HepG2 (cell line): ENCODE data around the gene CD200. TPM values are rescaled to one million over a fixed set of nuclear protein-coding genes. Genes with fewer than 3 reads are reported as not detected.

Experiments used
- ATAC-seq: fragments of 200-7000 bp; cut with Tn5 transposase; 3 replicates; pipeline ENCODE4 v1.9.1; 2020; ENCODE audit warnings: mild to moderate bottlenecking, moderate library complexity
- BruUV-seq: library from RNA; stranded (reverse); fragments of 400-500 nt; replicated peaks from 2 replicates; lab custom pipeline; 2021; lab: Mats Ljungman, UMichigan
- CTCF ChIA-PET: fragments of 300-600 bp; formaldehyde crosslinking; extraction: SDS; loops from one replicate; lab custom pipeline; 2021; ENCODE audit warnings: low total read pairs, inconsistent platforms, low intra/inter-chr PET ratio; lab: Yijun Ruan, JAX
- POLR2A ChIA-PET: fragments of 350-600 bp; sonication (Branson Sonifier 250); formaldehyde crosslinking; loops from one replicate; lab custom pipeline; 2020; ENCODE audit warnings: antibody characterized with exemption, inconsistent platforms; lab: Yijun Ruan, JAX
- DNase-seq: peaks from one replicate; pipeline ENCODE4 v3.0.0-alpha.2; 2015; ENCODE audit warnings: low spot score
- FAIRE-seq: peaks from 3 replicates; lab custom pipeline; 2011; peaks lifted over from hg19 to GRCh38; lab: Jason Lieb, UNC
- H2AFZ ChIP-seq: one replicate; pipeline ENCODE4 v1.6.1; 2011; ENCODE audit warnings: low read length, inconsistent platforms
- H3K27ac ChIP-seq: fragments of 300-600 bp; 3 replicates; pipeline ENCODE4 v1.8.0; 2011; ENCODE audit warnings: mixed run types, mild to moderate bottlenecking, mixed read lengths, low read length, inconsistent platforms; ENCODE audit not compliant: insufficient read depth; ENCODE audit errors: extremely low read length
- H3K27me3 ChIP-seq, 2 experiments: fragments of 200-600 bp in 1 of 2; 2 replicates in 1 of 2; 3 replicates in 1 of 2; pipeline versions ENCODE4 v1.6.0 to v1.8.0; 2011; ENCODE audit warnings: low read length in 2 of 2, mild to moderate bottlenecking in 2 of 2, moderate library complexity in 2 of 2, inconsistent platforms in 1 of 2; ENCODE audit not compliant: insufficient read depth in 2 of 2, control insufficient read depth in 1 of 2
- H3K36me3 ChIP-seq, 2 experiments: fragments of 200-600 bp in 1 of 2; replicated peaks in 1 of 2; 2 replicates in 1 of 2; 3 replicates in 1 of 2; pipeline versions ENCODE4 v1.5.1 to v1.8.0; 2011; ENCODE audit warnings: low read length in 2 of 2, inconsistent platforms in 1 of 2; ENCODE audit not compliant: insufficient read depth in 2 of 2, control insufficient read depth in 1 of 2
- H3K4me1 ChIP-seq: 2 replicates; pipeline ENCODE4 v1.5.1; 2012; ENCODE audit warnings: low read length, inconsistent platforms; ENCODE audit not compliant: insufficient read depth
- H3K4me2 ChIP-seq: 2 replicates; pipeline ENCODE4 v1.6.0; 2011; ENCODE audit warnings: low read depth, low read length, inconsistent platforms
- H3K4me3 ChIP-seq, 3 experiments: fragments of 200-600 bp in 1 of 3; sonication (generic), shearing (Covaris generic) in 1 of 3; replicated peaks in 1 of 3; 2 replicates each; pipeline ENCODE4 v1.5.1; 2011 to 2016; ENCODE audit warnings: low read length in 3 of 3, inconsistent platforms in 2 of 3, low read depth in 2 of 3, mild to moderate bottlenecking in 2 of 3, control low read depth in 1 of 3, mixed read lengths in 1 of 3; ENCODE audit not compliant: insufficient read depth in 1 of 3
- H3K79me2 ChIP-seq: one replicate; pipeline ENCODE4 v1.6.1; 2011; ENCODE audit warnings: low read length, inconsistent platforms; ENCODE audit not compliant: insufficient read depth
- H3K9ac ChIP-seq: 2 replicates; pipeline ENCODE4 v1.6.0; 2011; ENCODE audit warnings: mild to moderate bottlenecking, low read depth, low read length, inconsistent platforms; ENCODE audit not compliant: insufficient read depth
- H3K9me3 ChIP-seq: 2 replicates; pipeline ENCODE4 v1.5.1; 2012; ENCODE audit warnings: mild to moderate bottlenecking, low read length
- H4K20me1 ChIP-seq: 2 replicates; pipeline ENCODE4 v1.6.0; 2011; ENCODE audit warnings: inconsistent platforms, mild to moderate bottlenecking, low read length, moderate library complexity; ENCODE audit not compliant: insufficient read depth
- AFF4 ChIP-seq: sonication (generic); formaldehyde crosslinking; IDR thresholded peaks from 2 replicates; pipeline ENCODE4 v1.4.0; 2020; ENCODE audit warnings: missing genetic modification reagents
- AKAP8 ChIP-seq: sonication (generic); formaldehyde crosslinking; IDR thresholded peaks from 2 replicates; pipeline ENCODE4 v1.5.1; 2020; ENCODE audit warnings: mild to moderate bottlenecking, missing genetic modification reagents
- EEA1 ChIP-seq: sonication (generic); formaldehyde crosslinking; IDR thresholded peaks from 2 replicates; pipeline ENCODE4 v1.5.1; 2020; ENCODE audit warnings: mild to moderate bottlenecking, missing genetic modification reagents, borderline replicate concordance
- FOXC1 ChIP-seq: sonication (generic); formaldehyde crosslinking; IDR thresholded peaks from 2 replicates; pipeline ENCODE4 v1.8.0; 2022; ENCODE audit warnings: mild to moderate bottlenecking, missing genetic modification reagents, borderline replicate concordance
- SRY ChIP-seq: sonication (generic); formaldehyde crosslinking; IDR thresholded peaks from 2 replicates; pipeline ENCODE4 v1.8.0; 2022; ENCODE audit warnings: mild to moderate bottlenecking, missing genetic modification reagents
- ZBTB21 ChIP-seq: sonication (generic); formaldehyde crosslinking; IDR thresholded peaks from 2 replicates; pipeline ENCODE4 v1.4.0; 2020; ENCODE audit warnings: missing genetic modification reagents
- ZMAT3 ChIP-seq: sonication (generic); formaldehyde crosslinking; conservative IDR thresholded peaks from 2 replicates; pipeline ENCODE4 v1.7.0; 2021; ENCODE audit warnings: missing genetic modification reagents
- ZMYM3 ChIP-seq: sonication (generic); formaldehyde crosslinking; IDR thresholded peaks from 2 replicates; pipeline ENCODE4 v1.5.1; 2020; ENCODE audit warnings: mild to moderate bottlenecking, missing genetic modification reagents
- ZNF547 ChIP-seq: sonication (generic); formaldehyde crosslinking; IDR thresholded peaks from 2 replicates; pipeline ENCODE4 v1.5.1; 2020; ENCODE audit warnings: mild to moderate bottlenecking, missing genetic modification reagents
- ZNF710 ChIP-seq: sonication (generic); formaldehyde crosslinking; IDR thresholded peaks from 2 replicates; pipeline ENCODE4 v1.5.0; 2020; ENCODE audit warnings: mild to moderate bottlenecking, missing genetic modification reagents, borderline replicate concordance
- ZNF75D ChIP-seq: sonication (generic); formaldehyde crosslinking; IDR thresholded peaks from 2 replicates; pipeline ENCODE4 v1.8.1; 2023; ENCODE audit warnings: missing genetic modification reagents, mild to moderate bottlenecking, borderline replicate concordance
- ZNF768 ChIP-seq: sonication (generic); formaldehyde crosslinking; IDR thresholded peaks from 2 replicates; pipeline ENCODE4 v1.4.0; 2020; ENCODE audit warnings: missing genetic modification reagents
- WGBS: methylation state at CpG from one replicate; pipeline ENCODE4 v1.1.6; 2017; ENCODE audit warnings: low lambda C conversion rate; 5-methylcytosine and 5-hydroxymethylcytosine counted together
- in situ Hi-C: cut with HindIII; loops from 2 replicates; pipeline ENCODE4 v1.10.0; 2017; ENCODE audit warnings: low pct_unique_long_range_greater_than_20kb; ENCODE audit not compliant: extremely low pct_ligation_motif_present
- intact Hi-C: fragments of 100-400 bp; cut with micrococcal nuclease; formaldehyde crosslinking; loops from one replicate; pipeline ENCODE4 v1.10.0; 2022; ENCODE audit not compliant: unreplicated experiment
- polyA plus RNA-seq, 8 experiments: library from polyadenylated mRNA; depleted of rRNA in 3 of 8; stranded (reverse) in 7 of 8; unstranded in 1 of 8; fragments of >200 nt; fragmentation: Illumina TruSeq in 4 of 8; extraction: Trizol in 4 of 8; gene quantifications; 2 replicates each; pipeline versions ENCODE4 v1.2.1 to v1.2.3, GENCODE V29; 2011 to 2016; ENCODE audit warnings: low read depth in 4 of 8, missing spikeins in 1 of 8, mixed read lengths in 1 of 8; ENCODE audit not compliant: insufficient read depth in 1 of 8
- total RNA-seq, 5 experiments: library from RNA; depleted of rRNA; stranded (reverse); fragments of >200 nt; fragmentation: Illumina TruSeq; extraction: Trizol; gene quantifications; 2 replicates each; pipeline ENCODE4 v1.2.3, GENCODE V29; 2016; ENCODE audit warnings: low read depth in 1 of 5

Gene CD200
- total and polyA plus RNA-seq, 2 of the 13 experiments (the other 11 are each of a cell fraction or from before 2014, with no cell fraction given), result not detected

- no peak for FAIRE-seq
- no TSS peak for BruUV-seq
- no peak overlapping the region for H3K9ac ChIP-seq
- no peak overlapping the region for H3K4me2 ChIP-seq
- H4K20me1 ChIP-seq, result no peaks in the 10 kb centered on the region
- WGBS, result 36% methylated on average over 2 of the region's 2 CpGs
- TF ChIP-seq ZBTB21 (CRISPR knock-in tag) (no peak), FOXC1 (CRISPR knock-in tag) (no peak), ZNF768 (CRISPR knock-in tag) (no peak), ZMYM3 (no peak), ZNF75D (no peak), EEA1 (no peak), ZNF547 (CRISPR knock-in tag) (no peak), AFF4 (CRISPR knock-in tag) (no peak), ZNF710 (CRISPR knock-in tag) (no peak), AKAP8 (CRISPR knock-in tag) (no peak), SRY (CRISPR knock-in tag) (no peak), ZMAT3 (CRISPR knock-in tag) (no peak)
- H3K4me3 ChIP-seq, result no peak overlapping the region
- no peaks in the 10 kb centered on the region for H3K79me2 ChIP-seq
- POLR2A ChIA-PET, result no interaction called here
- H3K27ac ChIP-seq, result no peak overlapping the region
- ATAC-seq, result no peak
- intact Hi-C loops (no loop called here), in situ Hi-C loops (no loop called here)
- no peaks in the 10 kb centered on the region for H3K36me3 ChIP-seq
- no peak for DNase-seq
- H2AFZ ChIP-seq, result no peak overlapping the region
- H3K9me3 ChIP-seq, result no peaks in the 10 kb centered on the region
- H3K4me1 ChIP-seq, result no peaks in the 10 kb centered on the region
- CTCF ChIA-PET, result no interaction called here
- H3K27me3 ChIP-seq, result no peaks in the 10 kb centered on the region
These were observed 75.1 kb downstream of the CD200 start for GRCh38 chr3:112407888-112408702.
